SK-N-MC (cell line): ENCODE results near the gene TMEM106C.

Source experiments
- FOXP2 ChIP-seq: optimal IDR thresholded peaks from 2 replicates; pipeline ENCODE3; 2011; ENCODE audit warnings: mild to moderate bottlenecking, moderate library complexity; ENCODE audit not compliant: insufficient read depth; ENCODE audit errors: extremely low read length, control extremely low read depth
- POLR2AphosphoS5 ChIP-seq: IDR thresholded peaks from 2 replicates; pipeline ENCODE4 v1.6.1; 2012; ENCODE audit warnings: mild to moderate bottlenecking, low read depth, low read length, borderline replicate concordance

GRCh38 chr12:47982311-47982710, 18.9 kb downstream of the TMEM106C start:
- no peak for TF ChIP-seq POLR2AphosphoS5
- TF ChIP-seq FOXP2 = no peak
